ENCODE results near the gene BBS9. TPM values are rescaled to one million over a fixed set of nuclear protein-coding genes. Genes with fewer than 3 reads are reported as not detected.
"Not testable (repeated sequence)": the region's sequence is repeated elsewhere in the genome, so short reads cannot be mapped to it uniquely, and the experiment has no call there.

BBS9 gene
- total and polyA plus RNA-seq, 2 donors (not counting 1 experiment from before 2014, with no cell fraction given) = 8.4 to 45.2 TPM

DNA sequence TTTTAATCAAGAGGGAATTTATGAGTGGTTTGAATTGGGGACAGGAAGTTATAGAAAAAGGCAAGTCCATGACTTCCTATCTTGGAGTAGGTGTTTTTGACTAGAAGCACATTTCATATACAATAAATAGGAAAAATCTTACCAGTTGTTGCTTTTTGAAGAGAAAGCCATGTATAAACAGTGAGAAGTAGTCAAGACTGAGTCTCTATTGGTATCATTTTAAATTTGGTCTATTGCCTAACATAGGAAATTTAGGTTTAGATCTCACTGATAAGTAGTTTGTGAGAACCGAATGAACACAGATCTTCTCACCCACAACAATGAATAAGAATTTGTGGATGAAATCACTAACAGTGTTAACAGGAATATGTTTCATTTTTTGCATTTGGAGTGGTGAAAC, 387.2 kb downstream of the BBS9 start:
- TF ChIP-seq, protein P1, sequence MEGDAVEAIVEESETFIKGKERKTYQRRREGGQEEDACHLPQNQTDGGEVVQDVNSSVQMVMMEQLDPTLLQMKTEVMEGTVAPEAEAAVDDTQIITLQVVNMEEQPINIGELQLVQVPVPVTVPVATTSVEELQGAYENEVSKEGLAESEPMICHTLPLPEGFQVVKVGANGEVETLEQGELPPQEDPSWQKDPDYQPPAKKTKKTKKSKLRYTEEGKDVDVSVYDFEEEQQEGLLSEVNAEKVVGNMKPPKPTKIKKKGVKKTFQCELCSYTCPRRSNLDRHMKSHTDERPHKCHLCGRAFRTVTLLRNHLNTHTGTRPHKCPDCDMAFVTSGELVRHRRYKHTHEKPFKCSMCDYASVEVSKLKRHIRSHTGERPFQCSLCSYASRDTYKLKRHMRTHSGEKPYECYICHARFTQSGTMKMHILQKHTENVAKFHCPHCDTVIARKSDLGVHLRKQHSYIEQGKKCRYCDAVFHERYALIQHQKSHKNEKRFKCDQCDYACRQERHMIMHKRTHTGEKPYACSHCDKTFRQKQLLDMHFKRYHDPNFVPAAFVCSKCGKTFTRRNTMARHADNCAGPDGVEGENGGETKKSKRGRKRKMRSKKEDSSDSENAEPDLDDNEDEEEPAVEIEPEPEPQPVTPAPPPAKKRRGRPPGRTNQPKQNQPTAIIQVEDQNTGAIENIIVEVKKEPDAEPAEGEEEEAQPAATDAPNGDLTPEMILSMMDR (IDR thresholded peaks at IDR 0.05) = no peak
- TF ChIP-seq EZH2 (IDR thresholded peaks at IDR 0.05; ENCODE audit: borderline replicate concordance, insufficient read depth, low read depth, low read length, poor library complexity, severe bottlenecking) = no peak
- H3K79me2 ChIP-seq (ENCODE audit: control insufficient read depth, insufficient read depth, low read length) = no peaks in the 10 kb centered on the region
- no peak overlapping the region for H3K4me3 ChIP-seq (ENCODE audit: control extremely low read depth in 1 of 5, extremely low read depth in 1 of 5, insufficient read depth in 1 of 5, low read depth in 2 of 5, low read length in 4 of 5)
- DNase-seq (no peak), ATAC-seq (ENCODE audit: low read depth) (no peak)
- intact Hi-C loops (cut with micrococcal nuclease) = no loop called here
- ChIA-PET CTCF (no interaction called here), POLR2A (no interaction called here)
- no peaks in the 10 kb centered on the region for H3K4me1 ChIP-seq (ENCODE audit: control insufficient read depth in 2 of 2, insufficient read depth in 2 of 2, low read length in 2 of 2)
- no peaks in the 10 kb centered on the region for H4K20me1 ChIP-seq (ENCODE audit: control insufficient read depth, insufficient read depth, low read length, poor library complexity, severe bottlenecking)
- H3K27ac ChIP-seq (ENCODE audit: low read length in 2 of 2) = no peak overlapping the region
- H3K27me3 Mint-ChIP-seq = no peaks in the 10 kb centered on the region
- no peaks in the 10 kb centered on the region for H3K36me3 ChIP-seq (replicated peaks in 1 of 2; ENCODE audit: control extremely low read depth in 1 of 2, control insufficient read depth in 1 of 2, extremely low read depth in 1 of 2, insufficient read depth in 2 of 2, low read length in 1 of 2)
- peaks cover 0 to 2% (median 0%) of the 10 kb centered on the region in 3 donors for H3K9me3 ChIP-seq (ENCODE audit: control extremely low read depth in 1 of 3, control insufficient read depth in 2 of 3, insufficient read depth in 1 of 3, low read length in 2 of 3)
- no peaks in the 10 kb centered on the region for H3K4me1 Mint-ChIP-seq
- no peaks in the 10 kb centered on the region for H3K9me3 Mint-ChIP-seq (ENCODE audit: insufficient read depth)
- H3K9ac ChIP-seq (ENCODE audit: low read length) = no peak overlapping the region
- WGBS (ENCODE audit: insufficient coverage) = no CpG with 5 or more reads among the region's 1 CpG
- no peak overlapping the region for H3K27ac Mint-ChIP-seq
- H3K4me3 Mint-ChIP-seq = no peak overlapping the region
- no peaks in the 10 kb centered on the region for H3K27me3 ChIP-seq (replicated peaks in 1 of 4; ENCODE audit: control extremely low read depth in 1 of 4, control insufficient read depth in 3 of 4, insufficient read depth in 4 of 4, low read length in 3 of 4)
- H2AFZ ChIP-seq (ENCODE audit: insufficient read depth, low read depth, low read length, poor library complexity, severe bottlenecking) = no peak overlapping the region
- no peak overlapping the region for H3K4me2 ChIP-seq (replicated peaks; ENCODE audit: low read depth, low read length, poor library complexity, severe bottlenecking)

GRCh38 chr7:33517191-33517590, 387.8 kb downstream of the BBS9 start:
- Mint-ChIP-seq H3K4me3 (no peak overlapping the region), H3K27ac (no peak overlapping the region), H3K4me1 (no peaks in the 10 kb centered on the region), H3K27me3 (no peaks in the 10 kb centered on the region), H3K9me3 (ENCODE audit: insufficient read depth) (no peaks in the 10 kb centered on the region)
- no peak overlapping the region for H2AFZ ChIP-seq (ENCODE audit: insufficient read depth, low read depth, low read length, poor library complexity, severe bottlenecking)
- no peaks in the 10 kb centered on the region for H3K4me1 ChIP-seq (ENCODE audit: control insufficient read depth in 2 of 2, insufficient read depth in 2 of 2, low read length in 2 of 2)
- TF ChIP-seq EZH2 (IDR thresholded peaks at IDR 0.05; ENCODE audit: borderline replicate concordance, insufficient read depth, low read depth, low read length, poor library complexity, severe bottlenecking) = no peak
- TF ChIP-seq, protein P1 (IDR thresholded peaks at IDR 0.05) = no peak
- no peak overlapping the region for H3K4me3 ChIP-seq (ENCODE audit: control extremely low read depth in 1 of 5, extremely low read depth in 1 of 5, insufficient read depth in 1 of 5, low read depth in 2 of 5, low read length in 4 of 5)
- ChIA-PET POLR2A (no interaction called here), CTCF (no interaction called here)
- no peaks in the 10 kb centered on the region for H3K79me2 ChIP-seq (ENCODE audit: control insufficient read depth, insufficient read depth, low read length)
- intact Hi-C loops (cut with micrococcal nuclease) = no loop called here
- H4K20me1 ChIP-seq (ENCODE audit: control insufficient read depth, insufficient read depth, low read length, poor library complexity, severe bottlenecking) = no peaks in the 10 kb centered on the region
- H3K9me3 ChIP-seq (ENCODE audit: control extremely low read depth in 1 of 3, control insufficient read depth in 2 of 3, insufficient read depth in 1 of 3, low read length in 2 of 3) = peaks cover 0 to 2% (median 0%) of the 10 kb centered on the region in 3 donors
- no peak overlapping the region for H3K27ac ChIP-seq (ENCODE audit: low read length in 2 of 2)
- no peaks in the 10 kb centered on the region for H3K36me3 ChIP-seq (replicated peaks in 1 of 2; ENCODE audit: control extremely low read depth in 1 of 2, control insufficient read depth in 1 of 2, extremely low read depth in 1 of 2, insufficient read depth in 2 of 2, low read length in 1 of 2)
- whole genome bisulfite sequencing (ENCODE audit: insufficient coverage) = no CpG with 5 or more reads among the region's 2 CpGs
- no peak overlapping the region for H3K9ac ChIP-seq (ENCODE audit: low read length)
- ATAC-seq (ENCODE audit: low read depth) (no peak), DNase-seq (no peak)
- H3K4me2 ChIP-seq (replicated peaks; ENCODE audit: low read depth, low read length, poor library complexity, severe bottlenecking) = no peak overlapping the region
- no peaks in the 10 kb centered on the region for H3K27me3 ChIP-seq (replicated peaks in 1 of 4; ENCODE audit: control extremely low read depth in 1 of 4, control insufficient read depth in 3 of 4, insufficient read depth in 4 of 4, low read length in 3 of 4)

DNA sequence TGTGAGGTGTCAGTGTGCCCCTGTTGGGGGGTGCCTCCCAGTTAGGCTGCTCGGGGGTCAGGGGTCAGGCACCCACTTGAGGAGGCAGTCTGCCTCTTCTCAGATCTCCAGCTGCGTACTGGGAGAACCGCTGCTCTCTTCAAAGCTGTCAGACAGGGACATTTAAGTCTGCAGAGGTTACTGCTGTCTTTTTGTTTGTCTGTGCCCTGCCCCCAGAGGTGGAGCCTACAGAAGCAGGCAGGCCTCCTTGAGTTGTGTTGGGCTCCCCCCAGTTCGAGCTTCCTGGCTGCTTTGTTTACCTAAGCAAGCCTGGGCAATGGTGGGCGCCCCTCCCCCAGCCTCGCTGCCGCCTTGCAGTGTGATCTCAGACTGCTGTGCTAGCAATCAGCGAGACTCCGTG, 397.6 kb downstream of the BBS9 start:
- WGBS (ENCODE audit: insufficient coverage) = 80% methylated on average over 1 of the region's 9 CpGs
- H3K4me2 ChIP-seq (replicated peaks; ENCODE audit: low read depth, low read length, poor library complexity, severe bottlenecking); H3K27ac ChIP-seq (ENCODE audit: low read length in 2 of 2); H3K79me2 ChIP-seq (ENCODE audit: control insufficient read depth, insufficient read depth, low read length); H3K27me3 ChIP-seq (replicated peaks in 1 of 4; ENCODE audit: control extremely low read depth in 1 of 4, control insufficient read depth in 3 of 4, insufficient read depth in 4 of 4, low read length in 3 of 4); H3K9me3 ChIP-seq (ENCODE audit: control extremely low read depth in 1 of 3, control insufficient read depth in 2 of 3, insufficient read depth in 1 of 3, low read length in 2 of 3); H3K9ac ChIP-seq (ENCODE audit: low read length); DNase-seq; CTCF ChIA-PET; H3K27me3 Mint-ChIP-seq; ATAC-seq (ENCODE audit: low read depth); H3K36me3 ChIP-seq (replicated peaks in 1 of 2; ENCODE audit: control extremely low read depth in 1 of 2, control insufficient read depth in 1 of 2, extremely low read depth in 1 of 2, insufficient read depth in 2 of 2, low read length in 1 of 2); H3K4me1 ChIP-seq (ENCODE audit: control insufficient read depth in 2 of 2, insufficient read depth in 2 of 2, low read length in 2 of 2); H3K27ac Mint-ChIP-seq; H2AFZ ChIP-seq (ENCODE audit: insufficient read depth, low read depth, low read length, poor library complexity, severe bottlenecking); H4K20me1 ChIP-seq (ENCODE audit: control insufficient read depth, insufficient read depth, low read length, poor library complexity, severe bottlenecking); H3K4me3 Mint-ChIP-seq; POLR2A ChIA-PET; H3K4me3 ChIP-seq (ENCODE audit: control extremely low read depth in 1 of 5, extremely low read depth in 1 of 5, insufficient read depth in 1 of 5, low read depth in 2 of 5, low read length in 4 of 5); intact Hi-C loops (cut with micrococcal nuclease); H3K9me3 Mint-ChIP-seq (ENCODE audit: insufficient read depth); H3K4me1 Mint-ChIP-seq: not testable (repeated sequence)

Data from B cell (primary cell).